ENCODE data around the gene SLC15A3.

SLC15A3 gene

DNA sequence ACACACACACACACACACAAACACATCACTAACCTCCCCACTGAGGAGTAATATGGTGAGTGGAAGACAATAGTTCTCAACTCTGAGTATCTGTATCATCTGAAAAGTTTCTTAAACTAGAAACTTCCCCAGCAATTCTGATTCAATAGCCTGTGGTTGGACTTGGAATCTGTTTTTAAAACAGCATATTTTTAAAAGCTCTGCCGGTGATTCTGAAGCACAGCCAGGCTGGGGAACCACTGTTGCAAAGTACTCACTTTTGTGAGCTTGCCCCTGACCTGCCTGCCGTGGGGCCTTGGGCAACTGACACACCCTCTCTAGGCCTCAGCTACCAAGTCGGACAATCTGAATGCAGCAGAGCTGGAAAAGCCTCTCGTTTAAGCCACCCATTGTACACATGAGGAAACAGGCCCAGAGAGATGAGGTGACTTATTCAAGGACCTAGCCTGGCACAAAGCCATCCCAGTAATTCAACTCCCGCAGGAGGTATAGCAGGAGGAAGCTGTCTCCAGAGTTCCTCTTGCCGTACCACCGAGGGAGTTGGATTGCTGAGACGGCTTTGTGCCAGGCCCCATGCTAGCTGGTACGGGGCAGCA lies 8.9 kb downstream of the SLC15A3 start:
- peaks cover 44% of the 10 kb centered on the region for H3K36me3 ChIP-seq (ENCODE audit: insufficient read depth, low read length)
- H3K9me3 ChIP-seq (ENCODE audit: low read length) = no peaks in the 10 kb centered on the region
- no peak overlapping the region for H3K4me3 ChIP-seq (ENCODE audit: low read depth in 1 of 2, low read length in 2 of 2)
- no peak overlapping the region for H3K9ac ChIP-seq (ENCODE audit: low read length)
- no peaks in the 10 kb centered on the region for H3K27me3 ChIP-seq (ENCODE audit: control insufficient read depth in 1 of 2, insufficient read depth in 2 of 2, low read length in 2 of 2)
- no peak overlapping the region for H3K27ac ChIP-seq (ENCODE audit: low read depth, low read length)
- H3K4me1 ChIP-seq (ENCODE audit: insufficient read depth, low read length) = peaks cover 4% of the 10 kb centered on the region

DNA sequence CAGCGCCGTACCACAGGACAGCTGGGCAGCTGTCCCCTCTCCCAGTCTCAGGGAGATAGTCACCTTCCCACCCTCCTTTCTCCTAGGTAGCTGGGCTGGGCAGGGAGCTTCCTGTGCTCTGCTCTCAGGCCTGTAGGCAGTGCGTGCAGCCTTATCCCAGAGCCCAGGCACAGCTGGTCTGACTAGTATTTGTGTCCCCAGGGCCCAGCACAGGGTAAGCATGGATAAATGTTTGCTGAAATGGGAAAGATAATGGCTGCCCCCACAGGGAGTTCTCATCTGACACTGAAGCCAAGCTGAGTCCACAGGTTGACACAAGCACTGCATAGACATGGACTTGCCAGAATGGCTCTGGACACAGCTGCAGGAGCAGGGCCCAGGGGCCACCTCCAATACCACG lies 9.8 kb downstream of the SLC15A3 start:
- H3K9ac ChIP-seq (ENCODE audit: low read length) = no peak overlapping the region
- H3K27ac ChIP-seq (ENCODE audit: low read depth, low read length) = no peak overlapping the region

DNA sequence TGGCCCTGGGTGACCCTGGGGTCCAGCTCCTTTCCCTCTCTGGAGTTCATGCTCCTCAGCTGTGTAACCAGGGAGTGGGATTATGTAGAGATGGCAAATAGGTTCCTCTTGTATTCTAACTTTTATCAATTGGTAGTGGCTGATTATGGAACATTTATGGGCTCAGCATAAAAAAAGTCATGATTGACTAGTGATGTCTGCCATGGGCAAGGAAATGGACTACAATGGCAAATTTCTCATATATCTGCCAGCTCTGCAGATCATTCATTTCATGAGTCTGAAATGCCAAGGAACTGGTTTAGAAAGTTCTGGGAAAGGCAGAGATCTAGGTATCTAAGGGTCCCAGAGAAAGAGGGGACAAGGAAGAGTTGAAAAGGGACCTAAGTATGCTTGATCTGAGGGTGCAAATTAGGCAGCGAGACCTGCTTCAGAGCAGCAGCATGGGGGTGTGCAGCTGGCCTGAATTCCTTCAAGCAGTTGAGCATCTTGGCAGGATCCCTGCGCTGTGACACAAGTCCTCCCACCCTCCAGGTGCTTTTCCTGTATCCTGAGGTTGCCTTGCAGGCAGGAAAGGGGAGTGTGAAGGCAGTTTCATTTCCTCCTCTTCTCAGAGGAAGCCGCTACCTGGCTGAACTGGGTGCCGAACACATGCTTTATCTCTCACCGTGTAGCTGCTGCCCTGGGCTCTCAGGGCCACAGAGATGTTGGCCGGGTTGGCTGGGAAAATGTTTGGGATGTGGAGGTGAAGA lies 10.4 kb downstream of the SLC15A3 start:
- no peak overlapping the region for H3K27ac ChIP-seq (ENCODE audit: low read depth, low read length)
- no peaks in the 10 kb centered on the region for H3K27me3 ChIP-seq (ENCODE audit: control insufficient read depth in 1 of 2, insufficient read depth in 2 of 2, low read length in 2 of 2)
- peaks cover 42% of the 10 kb centered on the region for H3K36me3 ChIP-seq (ENCODE audit: insufficient read depth, low read length)

More for the DNA sequence above, 9.8 kb downstream of the SLC15A3 start:
- Histone ChIP-seq H3K9me3 (ENCODE audit: low read length) (no peaks in the 10 kb centered on the region), H3K4me1 (ENCODE audit: insufficient read depth, low read length) (no peaks in the 10 kb centered on the region), H3K36me3 (ENCODE audit: insufficient read depth, low read length) (peaks cover 44% of the 10 kb centered on the region), H3K4me3 (ENCODE audit: low read depth in 1 of 2, low read length in 2 of 2) (no peak overlapping the region), H3K27me3 (ENCODE audit: control insufficient read depth in 1 of 2, insufficient read depth in 2 of 2, low read length in 2 of 2) (no peaks in the 10 kb centered on the region)

DNA sequence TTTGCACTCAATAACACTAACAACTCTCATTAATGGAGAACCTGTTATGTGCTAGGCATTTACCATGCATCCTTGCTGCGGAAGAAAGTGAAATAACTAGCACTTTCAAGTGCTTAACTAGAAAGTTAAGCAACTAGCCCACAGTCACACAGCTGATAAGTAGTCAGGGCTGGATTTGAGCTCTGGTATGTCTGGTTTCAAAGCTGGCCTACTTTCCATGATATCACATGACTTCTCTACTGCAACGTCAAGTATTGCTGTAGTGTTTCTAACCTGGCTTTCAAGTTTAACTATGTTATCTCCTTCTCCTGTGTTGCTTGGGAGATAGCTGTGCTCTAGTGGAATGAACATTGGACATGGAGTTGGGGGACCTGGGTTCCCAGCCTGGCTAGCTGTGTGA lies 12.1 kb downstream of the SLC15A3 start:
- H3K4me1 ChIP-seq (ENCODE audit: insufficient read depth, low read length) = no peaks in the 10 kb centered on the region
- H3K9ac ChIP-seq (ENCODE audit: low read length) = no peak overlapping the region
- no peaks in the 10 kb centered on the region for H3K9me3 ChIP-seq (ENCODE audit: low read length)
- H3K4me3 ChIP-seq (ENCODE audit: low read depth in 1 of 2, low read length in 2 of 2) = no peak overlapping the region
- peaks cover 30% of the 10 kb centered on the region for H3K36me3 ChIP-seq (ENCODE audit: insufficient read depth, low read length)
- no peak overlapping the region for H3K27ac ChIP-seq (ENCODE audit: low read depth, low read length)
- H3K27me3 ChIP-seq (ENCODE audit: control insufficient read depth in 1 of 2, insufficient read depth in 2 of 2, low read length in 2 of 2) = no peaks in the 10 kb centered on the region

More for the DNA sequence above, 10.4 kb downstream of the SLC15A3 start:
- Histone ChIP-seq H3K9me3 (ENCODE audit: low read length) (no peaks in the 10 kb centered on the region), H3K4me3 (ENCODE audit: low read depth in 1 of 2, low read length in 2 of 2) (no peak overlapping the region), H3K4me1 (ENCODE audit: insufficient read depth, low read length) (no peaks in the 10 kb centered on the region), H3K9ac (ENCODE audit: low read length) (no peak overlapping the region)

DNA sequence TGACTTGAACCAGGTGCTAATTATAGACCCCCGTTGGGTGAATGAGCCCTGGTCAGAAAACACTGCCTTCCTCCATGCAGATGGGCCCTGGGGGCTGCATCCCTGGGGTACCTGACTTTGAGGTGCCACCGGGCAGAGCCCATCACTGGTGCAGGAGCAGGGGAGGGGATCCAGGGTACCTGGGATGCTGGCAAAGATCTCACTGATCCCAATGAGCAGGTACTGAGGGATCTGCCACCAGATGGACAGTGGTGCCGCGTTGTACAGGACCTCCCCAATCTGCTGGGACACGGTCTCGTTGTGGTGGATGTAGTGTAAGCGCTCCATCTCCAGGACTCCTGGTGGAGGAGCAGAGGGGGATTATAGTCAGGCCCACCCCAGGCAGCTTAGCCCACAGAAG lies 12.7 kb downstream of the SLC15A3 start:
- Histone ChIP-seq H3K9ac (ENCODE audit: low read length) (no peak overlapping the region), H3K27ac (ENCODE audit: low read depth, low read length) (no peak overlapping the region), H3K4me1 (ENCODE audit: insufficient read depth, low read length) (no peaks in the 10 kb centered on the region), H3K36me3 (ENCODE audit: insufficient read depth, low read length) (peaks cover 24% of the 10 kb centered on the region), H3K9me3 (ENCODE audit: low read length) (no peaks in the 10 kb centered on the region), H3K27me3 (ENCODE audit: control insufficient read depth in 1 of 2, insufficient read depth in 2 of 2, low read length in 2 of 2) (no peaks in the 10 kb centered on the region), H3K4me3 (ENCODE audit: low read depth in 1 of 2, low read length in 2 of 2) (no peak overlapping the region)

DNA sequence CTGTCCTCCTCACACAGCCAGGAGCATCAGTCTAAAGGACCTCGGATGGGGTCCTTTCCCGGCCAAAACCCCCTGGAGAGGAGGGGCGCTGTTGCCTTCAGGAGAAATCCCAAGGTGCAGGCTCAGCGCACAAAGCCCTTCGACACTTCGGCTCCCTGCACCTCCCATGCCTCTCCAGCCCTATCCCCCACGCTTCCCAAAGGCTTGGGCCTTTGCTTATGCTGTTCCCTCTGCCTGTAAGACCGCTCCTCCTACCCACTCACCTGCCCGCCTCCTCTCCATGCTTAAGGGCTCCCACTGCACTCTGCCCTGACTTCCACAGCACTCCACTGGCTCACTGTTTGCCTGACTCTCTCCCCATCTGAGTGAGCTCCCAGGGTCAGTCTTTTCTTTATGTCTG lies 13.5 kb downstream of the SLC15A3 start:
- H3K9ac ChIP-seq (ENCODE audit: low read length) = no peak overlapping the region
- no peak overlapping the region for H3K4me3 ChIP-seq (ENCODE audit: low read depth in 1 of 2, low read length in 2 of 2)
- H3K4me1 ChIP-seq (ENCODE audit: insufficient read depth, low read length) = no peaks in the 10 kb centered on the region
- peaks cover 24% of the 10 kb centered on the region for H3K36me3 ChIP-seq (ENCODE audit: insufficient read depth, low read length)
- H3K27me3 ChIP-seq (ENCODE audit: control insufficient read depth in 1 of 2, insufficient read depth in 2 of 2, low read length in 2 of 2) = no peaks in the 10 kb centered on the region
- H3K9me3 ChIP-seq (ENCODE audit: low read length) = no peaks in the 10 kb centered on the region
- H3K27ac ChIP-seq (ENCODE audit: low read depth, low read length) = no peak overlapping the region

DNA sequence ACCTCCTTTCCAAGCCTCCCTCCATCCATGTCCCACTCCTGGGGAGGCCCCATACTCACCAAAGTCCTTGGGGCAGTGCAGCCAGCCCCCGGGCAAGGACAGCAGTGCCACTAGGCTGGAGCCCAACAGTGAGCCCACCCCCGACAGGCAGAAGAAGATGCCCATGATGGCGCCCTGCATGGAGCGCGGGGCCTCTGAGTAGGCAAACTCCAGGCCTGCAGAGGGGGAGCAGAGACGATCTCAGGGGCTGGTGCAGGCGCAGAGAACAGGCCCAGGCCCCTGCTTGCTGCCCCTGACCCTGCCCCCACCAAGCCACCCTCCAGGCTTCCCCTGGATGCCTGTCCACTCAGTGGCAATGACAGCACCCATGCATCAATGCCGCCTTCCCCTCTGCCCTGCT lies 14.2 kb downstream of the SLC15A3 start:
- Histone ChIP-seq H3K27ac (ENCODE audit: low read depth, low read length) (no peak overlapping the region), H3K4me3 (ENCODE audit: low read depth in 1 of 2, low read length in 2 of 2) (no peak overlapping the region), H3K9ac (ENCODE audit: low read length) (no peak overlapping the region), H3K36me3 (ENCODE audit: insufficient read depth, low read length) (peaks cover 24% of the 10 kb centered on the region), H3K9me3 (ENCODE audit: low read length) (no peaks in the 10 kb centered on the region), H3K27me3 (ENCODE audit: control insufficient read depth in 1 of 2, insufficient read depth in 2 of 2, low read length in 2 of 2) (no peaks in the 10 kb centered on the region), H3K4me1 (ENCODE audit: insufficient read depth, low read length) (no peaks in the 10 kb centered on the region)

DNA sequence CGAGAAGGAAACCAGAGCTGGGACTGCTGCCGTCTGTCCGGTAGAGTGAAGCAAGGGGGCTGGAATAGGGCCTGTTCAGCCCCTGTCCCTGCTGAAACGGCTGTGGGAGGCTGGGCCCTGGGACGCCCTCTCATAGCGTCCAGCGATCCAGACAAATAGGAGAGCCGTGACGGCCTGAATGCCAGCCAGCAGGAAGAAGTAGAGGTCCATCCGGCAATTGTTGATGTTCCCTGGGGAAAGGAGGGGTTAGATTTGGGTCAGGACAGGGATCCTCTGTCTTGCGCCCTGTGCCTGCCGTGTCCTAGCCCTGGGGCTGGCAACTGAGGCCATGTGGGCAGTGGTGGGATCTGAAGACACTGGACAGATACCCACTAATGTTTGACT lies 14.8 kb downstream of the SLC15A3 start:
- Histone ChIP-seq H3K36me3 (ENCODE audit: insufficient read depth, low read length) (peaks cover 23% of the 10 kb centered on the region), H3K9ac (ENCODE audit: low read length) (no peak overlapping the region), H3K27me3 (ENCODE audit: control insufficient read depth in 1 of 2, insufficient read depth in 2 of 2, low read length in 2 of 2) (no peaks in the 10 kb centered on the region), H3K4me3 (ENCODE audit: low read depth in 1 of 2, low read length in 2 of 2) (no peak overlapping the region), H3K4me1 (ENCODE audit: insufficient read depth, low read length) (no peaks in the 10 kb centered on the region), H3K9me3 (ENCODE audit: low read length) (no peaks in the 10 kb centered on the region), H3K27ac (ENCODE audit: low read depth, low read length) (no peak overlapping the region)

DNA sequence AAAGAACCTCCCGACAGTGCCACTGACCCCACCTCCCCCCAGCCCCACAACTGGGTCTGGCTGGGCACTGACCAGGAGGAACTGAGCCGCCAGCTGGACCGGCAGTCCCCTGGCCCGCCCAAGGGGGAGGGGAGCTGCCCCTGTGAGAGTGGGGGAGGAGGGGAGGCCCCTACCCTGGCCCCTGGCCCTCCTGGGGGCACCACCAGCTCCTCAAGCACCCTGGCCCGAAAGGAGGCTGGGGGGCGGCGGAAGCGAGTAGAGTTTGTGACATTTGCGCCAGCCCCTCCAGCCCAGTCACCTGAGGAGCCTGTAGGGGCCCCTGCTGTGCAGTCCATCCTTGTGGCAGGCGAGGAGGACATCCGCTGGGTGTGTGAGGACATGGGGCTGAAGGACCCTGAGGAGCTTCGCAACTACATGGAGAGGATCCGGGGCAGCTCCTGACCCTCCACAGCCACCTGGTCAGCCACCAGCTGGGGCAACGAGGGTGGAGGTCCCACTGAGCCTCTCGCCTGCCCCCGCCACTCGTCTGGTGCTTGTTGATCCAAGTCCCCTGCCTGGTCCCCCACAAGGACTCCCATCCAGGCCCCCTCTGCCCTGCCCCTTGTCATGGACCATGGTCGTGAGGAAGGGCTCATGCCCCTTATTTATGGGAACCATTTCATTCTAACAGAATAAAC lies 15.4 kb downstream of the SLC15A3 start:
- H3K27me3 ChIP-seq (ENCODE audit: control insufficient read depth in 1 of 2, insufficient read depth in 2 of 2, low read length in 2 of 2) = no peaks in the 10 kb centered on the region
- peaks cover 18% of the 10 kb centered on the region for H3K36me3 ChIP-seq (ENCODE audit: insufficient read depth, low read length)
- H3K4me1 ChIP-seq (ENCODE audit: insufficient read depth, low read length) = no peaks in the 10 kb centered on the region
- no peaks in the 10 kb centered on the region for H3K9me3 ChIP-seq (ENCODE audit: low read length)
- H3K9ac ChIP-seq (ENCODE audit: low read length) = no peak overlapping the region
- no peak overlapping the region for H3K4me3 ChIP-seq (ENCODE audit: low read depth in 1 of 2, low read length in 2 of 2)
- H3K27ac ChIP-seq (ENCODE audit: low read depth, low read length) = no peak overlapping the region

DNA sequence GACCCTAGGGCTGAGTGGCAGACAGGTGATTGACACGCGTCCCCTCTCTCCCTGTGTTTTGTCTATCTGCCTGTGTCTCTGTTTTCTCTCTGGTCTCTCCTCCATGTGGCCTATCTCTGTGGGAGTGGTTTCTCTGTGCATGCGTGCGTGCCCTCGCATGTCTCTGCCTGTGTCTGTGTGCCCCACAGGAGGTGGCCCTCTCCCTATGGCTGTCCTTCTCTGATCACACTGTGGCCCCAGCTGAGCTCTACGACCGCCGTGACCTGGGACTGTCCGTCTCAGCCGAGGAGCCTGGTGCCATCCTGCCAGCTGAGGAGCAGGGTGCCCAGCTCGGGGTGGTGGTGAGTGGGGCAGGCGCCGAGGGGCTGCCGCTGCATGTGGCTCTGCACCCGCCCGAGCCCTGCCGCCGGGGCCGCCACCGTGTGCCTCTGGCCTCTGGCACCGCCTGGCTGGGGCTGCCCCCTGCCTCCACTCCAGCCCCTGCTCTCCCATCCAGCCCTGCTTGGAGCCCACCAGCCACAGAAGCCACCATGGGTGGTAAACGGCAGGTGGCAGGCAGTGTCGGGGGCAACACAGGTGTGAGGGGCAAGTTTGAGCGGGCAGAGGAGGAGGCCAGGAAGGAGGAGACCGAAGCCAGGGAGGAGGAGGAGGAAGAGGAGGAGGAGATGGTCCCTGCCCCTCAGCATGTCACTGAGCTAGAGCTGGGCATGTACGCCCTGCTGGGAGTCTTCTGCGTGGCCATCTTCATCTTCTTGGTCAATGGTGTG lies 16.1 kb downstream of the SLC15A3 start:
- Histone ChIP-seq H3K9ac (ENCODE audit: low read length) (no peak overlapping the region), H3K27ac (ENCODE audit: low read depth, low read length) (no peak overlapping the region), H3K4me3 (ENCODE audit: low read depth in 1 of 2, low read length in 2 of 2) (no peak overlapping the region), H3K27me3 (ENCODE audit: control insufficient read depth in 1 of 2, insufficient read depth in 2 of 2, low read length in 2 of 2) (no peaks in the 10 kb centered on the region), H3K9me3 (ENCODE audit: low read length) (no peaks in the 10 kb centered on the region), H3K36me3 (ENCODE audit: insufficient read depth, low read length) (peaks cover 13% of the 10 kb centered on the region), H3K4me1 (ENCODE audit: insufficient read depth, low read length) (no peaks in the 10 kb centered on the region)
